Loucy (cell line): ENCODE data around the gene PCDHGA2.

Experiments
- EZH2phosphoT487 ChIP-seq: fragments of 200-600 bp; IDR thresholded peaks from 2 replicates; pipeline ENCODE4 v1.6.1; 2018; ENCODE audit warnings: antibody characterized with exemption, mild to moderate bottlenecking, moderate library complexity, borderline replicate concordance
- TF ChIP-seq, protein P1 (sequence below): fragments of 200-600 bp; sonication (generic); conservative IDR thresholded peaks from 2 replicates; pipeline ENCODE4 v1.5.1; 2014; ENCODE audit warnings: mild to moderate bottlenecking, antibody characterized with exemption, low read length

DNA sequence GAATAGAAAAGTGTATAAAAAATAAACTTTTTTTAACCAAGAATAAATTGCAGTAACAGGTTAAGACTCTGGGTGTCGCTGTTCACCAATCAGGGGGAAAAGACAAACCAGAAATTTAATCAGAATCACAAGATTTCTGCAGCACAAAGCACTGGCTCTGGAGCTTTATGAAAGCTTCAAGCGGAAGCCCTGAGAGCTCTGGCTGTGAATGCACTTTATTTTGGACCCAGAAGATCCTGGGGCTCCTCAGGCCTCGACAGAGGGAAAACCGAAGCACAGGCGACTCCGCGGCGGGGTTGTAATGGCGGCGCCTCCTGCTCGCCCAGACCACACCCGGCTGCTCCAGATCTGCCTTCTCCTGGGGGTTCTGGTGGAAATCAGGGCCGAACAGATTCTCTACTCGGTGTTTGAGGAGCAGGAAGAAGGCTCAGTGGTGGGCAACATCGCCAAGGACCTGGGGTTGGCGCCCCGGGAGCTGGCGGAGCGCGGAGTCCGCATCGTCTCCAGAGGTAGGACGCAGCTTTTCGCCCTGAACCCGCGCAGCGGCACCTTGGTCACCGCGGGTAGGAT, 16.4 kb downstream of the PCDHGA2 start, which contains the start of gene PCDHGA4:
- TF ChIP-seq, protein P1, sequence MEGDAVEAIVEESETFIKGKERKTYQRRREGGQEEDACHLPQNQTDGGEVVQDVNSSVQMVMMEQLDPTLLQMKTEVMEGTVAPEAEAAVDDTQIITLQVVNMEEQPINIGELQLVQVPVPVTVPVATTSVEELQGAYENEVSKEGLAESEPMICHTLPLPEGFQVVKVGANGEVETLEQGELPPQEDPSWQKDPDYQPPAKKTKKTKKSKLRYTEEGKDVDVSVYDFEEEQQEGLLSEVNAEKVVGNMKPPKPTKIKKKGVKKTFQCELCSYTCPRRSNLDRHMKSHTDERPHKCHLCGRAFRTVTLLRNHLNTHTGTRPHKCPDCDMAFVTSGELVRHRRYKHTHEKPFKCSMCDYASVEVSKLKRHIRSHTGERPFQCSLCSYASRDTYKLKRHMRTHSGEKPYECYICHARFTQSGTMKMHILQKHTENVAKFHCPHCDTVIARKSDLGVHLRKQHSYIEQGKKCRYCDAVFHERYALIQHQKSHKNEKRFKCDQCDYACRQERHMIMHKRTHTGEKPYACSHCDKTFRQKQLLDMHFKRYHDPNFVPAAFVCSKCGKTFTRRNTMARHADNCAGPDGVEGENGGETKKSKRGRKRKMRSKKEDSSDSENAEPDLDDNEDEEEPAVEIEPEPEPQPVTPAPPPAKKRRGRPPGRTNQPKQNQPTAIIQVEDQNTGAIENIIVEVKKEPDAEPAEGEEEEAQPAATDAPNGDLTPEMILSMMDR: peak; percentile 80
- no peak for TF ChIP-seq EZH2phosphoT487
